Parathyroid adenoma (tissue), 2 donors: Measurements from ENCODE around the gene SYT15.

Experiments
- H2AFZ ChIP-seq: fragments of 300-600 bp; sonication (generic); one replicate; pipeline ENCODE4 v1.7.0; 2017; ENCODE audit warnings: antibody characterized with exemption, mild to moderate bottlenecking
- H3K27ac ChIP-seq: fragments of 300-600 bp; sonication (generic); one replicate; pipeline ENCODE4 v1.7.0; 2017
- H3K27me3 ChIP-seq: fragments of 300-600 bp; sonication (generic); one replicate; pipeline ENCODE4 v1.7.0; 2017; ENCODE audit warnings: low read length; ENCODE audit not compliant: control insufficient read depth, insufficient read depth
- H3K36me3 ChIP-seq: fragments of 300-600 bp; sonication (generic); one replicate; pipeline ENCODE4 v1.7.0; 2017; ENCODE audit warnings: low read length; ENCODE audit not compliant: control insufficient read depth, insufficient read depth
- H3K4me1 ChIP-seq: fragments of 300-600 bp; sonication (generic); one replicate; pipeline ENCODE4 v1.7.0; 2017; ENCODE audit warnings: control low read depth
- H3K4me2 ChIP-seq: fragments of 300-600 bp; sonication (generic); one replicate; pipeline ENCODE4 v1.7.0; 2017; ENCODE audit warnings: low read length
- H3K4me3 ChIP-seq: fragments of 300-600 bp; sonication (generic); one replicate; pipeline ENCODE4 v1.7.0; 2017; ENCODE audit warnings: low read depth, low read length
- H3K79me2 ChIP-seq: fragments of 300-600 bp; sonication (generic); one replicate; pipeline ENCODE4 v1.7.0; 2017; ENCODE audit warnings: control low read depth
- H3K9ac ChIP-seq: fragments of 300-600 bp; sonication (generic); one replicate; pipeline ENCODE4 v1.7.0; 2017; ENCODE audit warnings: mild to moderate bottlenecking
- H3K9me3 ChIP-seq: fragments of 300-600 bp; sonication (generic); one replicate; pipeline ENCODE4 v1.7.0; 2017; ENCODE audit warnings: low read length; ENCODE audit not compliant: control insufficient read depth
- CTCF ChIP-seq: fragments of 300-600 bp; sonication (generic); IDR thresholded peaks from one replicate; pipeline ENCODE4 v1.7.0; 2017; ENCODE audit warnings: antibody characterized with exemption, mild to moderate bottlenecking
- donor health status: primary hyperparathyroidism.

The SYT15 gene

GRCh38 chr10:46556515-46557318, 22.2 kb upstream of the SYT15 start, which contains the start of gene GPRIN2:
TSS of gene GPRIN2 (minus strand) at chr10:46556658. CDS start at chr10:46550736, 5,922 bp downstream.
- H3K9ac ChIP-seq: peak within 1 kb of the TSS; percentile 67

GRCh38 chr10:46557319-46558121, 21.4 kb upstream of the SYT15 start:
- Histone ChIP-seq H3K9ac (no peak overlapping the region), H3K27ac (no peak overlapping the region), H3K36me3 (no peaks in the 10 kb centered on the region), H3K4me3 (peak overlapping the region; percentile 55), H3K4me2 (peak overlapping the region; percentile 80), H3K79me2 (no peaks in the 10 kb centered on the region), H3K27me3 (no peaks in the 10 kb centered on the region), H3K9me3 (no peaks in the 10 kb centered on the region), H3K4me1 (peaks cover 5% of the 10 kb centered on the region), H2AFZ (peak overlapping the region; percentile 99)
- TF ChIP-seq CTCF: no peak

More at GRCh38 chr10:46556515-46557318, 22.2 kb upstream of the SYT15 start, which contains the start of gene GPRIN2:
- Histone ChIP-seq H3K27ac (peak within 1 kb of the TSS; percentile 11), H3K4me2 (peak within 1 kb of the TSS; percentile 85), H3K36me3 (no peaks in the 10 kb centered on the region), H3K27me3 (no peaks in the 10 kb centered on the region), H3K79me2 (no peaks in the 10 kb centered on the region), H2AFZ (peak within 1 kb of the TSS; percentile 99), H3K9me3 (no peaks in the 10 kb centered on the region), H3K4me3 (peak within 1 kb of the TSS; percentile 65), H3K4me1 (peaks cover 5% of the 10 kb centered on the region)
- TF ChIP-seq CTCF: no peak

- Histone ChIP-seq H3K4me1 (peaks cover 5% of the 10 kb centered on the region), H3K4me2 (no peak overlapping the region), H3K4me3 (no peak overlapping the region), H3K9ac (no peak overlapping the region), H3K79me2 (no peaks in the 10 kb centered on the region), H2AFZ (no peak overlapping the region), H3K9me3 (no peaks in the 10 kb centered on the region), H3K27ac (no peak overlapping the region), H3K36me3 (no peaks in the 10 kb centered on the region), H3K27me3 (no peaks in the 10 kb centered on the region)
- TF ChIP-seq CTCF: no peak
Measured at GRCh38 chr10:46558122-46558391, 20.9 kb upstream of the SYT15 start.

- Histone ChIP-seq H3K4me3 (no peak overlapping the region), H3K27ac (no peak overlapping the region), H3K9ac (no peak overlapping the region), H3K4me1 (peaks cover 5% of the 10 kb centered on the region), H3K79me2 (no peaks in the 10 kb centered on the region), H3K9me3 (no peaks in the 10 kb centered on the region), H2AFZ (no peak overlapping the region), H3K27me3 (no peaks in the 10 kb centered on the region), H3K4me2 (no peak overlapping the region), H3K36me3 (no peaks in the 10 kb centered on the region)
- no peak for TF ChIP-seq CTCF
Measured at GRCh38 chr10:46558392-46559185, 20.3 kb upstream of the SYT15 start.
